Activated gamma-delta T cell treated with Interleukin-2 at 50 U/mL for 16 hours (primary cell): Measurements from ENCODE around the gene ANKRD11.
A peak's percentile ranks its signal among the peaks of the same experiment; 100 is the strongest.
"Not testable (repeated sequence)": the region's sequence is repeated elsewhere in the genome, so short reads cannot be mapped to it uniquely, and the experiment has no call there.

Source experiments
- DNase-seq: peaks from one replicate; pipeline ENCODE4 v3.0.0-alpha.2; 2020

The ANKRD11 gene

DNA sequence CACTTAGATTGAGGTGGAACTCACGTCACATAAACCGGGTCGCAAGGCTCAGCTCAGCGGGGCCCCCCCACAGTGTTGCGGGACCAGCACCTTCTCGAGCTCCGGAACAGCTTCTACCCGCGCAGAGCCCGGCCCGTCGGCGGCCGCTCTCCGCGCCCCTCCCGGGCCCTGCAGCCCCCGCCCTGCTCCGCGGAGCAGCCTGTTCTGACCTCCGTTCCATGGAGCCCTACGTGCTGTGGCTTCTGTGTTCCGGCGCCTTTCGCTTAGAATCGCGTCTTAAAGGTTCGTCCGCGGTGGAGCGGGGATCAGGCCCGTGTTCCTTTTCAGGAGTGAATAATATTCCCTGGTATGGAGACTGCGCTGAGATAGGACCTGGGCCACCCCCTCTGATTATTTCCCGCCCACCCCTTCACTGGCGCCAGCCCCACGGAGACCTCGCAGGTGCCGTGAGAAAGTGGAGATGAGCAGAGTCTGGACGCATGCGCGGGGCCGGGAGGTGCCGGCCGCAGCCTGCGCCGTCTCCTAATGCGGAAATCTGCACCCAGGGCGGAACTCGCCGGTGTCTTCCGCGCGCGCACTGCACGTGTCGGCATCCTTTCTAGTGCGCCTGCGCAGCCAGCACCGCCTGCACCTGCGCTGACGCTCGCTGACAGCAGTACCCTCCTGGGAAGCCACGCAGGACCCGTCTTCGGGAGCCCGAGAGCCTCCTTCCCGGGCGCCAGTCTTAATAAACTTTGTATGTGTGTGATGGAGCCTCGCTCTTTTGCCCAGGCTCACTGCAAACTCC, 242.0 kb downstream of the ANKRD11 start:
- DNase-seq, result no peak

GRCh38 chr16:89247734-89248075, 242.7 kb downstream of the ANKRD11 start:
- DNase-seq, result not testable (repeated sequence)

GRCh38 chr16:89246903-89247733, 243.2 kb downstream of the ANKRD11 start:
- peak; percentile 96 for DNase-seq

GRCh38 chr16:89246383-89246902, 243.9 kb downstream of the ANKRD11 start:
- DNase-seq, result no peak

- DNase-seq, result no peak
Measured at GRCh38 chr16:89244754-89245153, 245.6 kb downstream of the ANKRD11 start.

DNA sequence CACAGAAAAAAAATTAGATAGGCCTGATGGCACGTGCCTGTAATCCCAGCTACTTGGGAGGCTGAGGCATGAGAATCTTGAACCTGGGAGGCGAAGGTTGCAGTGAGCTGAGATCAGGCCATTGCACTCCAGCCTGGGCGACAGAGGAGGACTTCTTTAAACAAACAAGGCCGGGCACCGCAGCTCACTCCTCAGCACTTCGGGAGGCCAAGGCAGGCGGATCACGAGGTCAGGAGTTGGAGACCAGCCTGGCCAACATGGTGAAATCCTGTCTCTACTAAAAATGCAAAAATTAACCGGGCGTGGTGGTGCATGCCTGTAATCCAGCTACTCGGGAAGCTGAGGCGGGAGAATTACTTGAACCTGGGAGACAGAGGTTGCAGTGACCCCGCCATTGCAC, 246.1 kb downstream of the ANKRD11 start:
- not testable (repeated sequence) for DNase-seq

- DNase-seq, result no peak
Measured at GRCh38 chr16:89243664-89244063, 246.7 kb downstream of the ANKRD11 start.

DNA sequence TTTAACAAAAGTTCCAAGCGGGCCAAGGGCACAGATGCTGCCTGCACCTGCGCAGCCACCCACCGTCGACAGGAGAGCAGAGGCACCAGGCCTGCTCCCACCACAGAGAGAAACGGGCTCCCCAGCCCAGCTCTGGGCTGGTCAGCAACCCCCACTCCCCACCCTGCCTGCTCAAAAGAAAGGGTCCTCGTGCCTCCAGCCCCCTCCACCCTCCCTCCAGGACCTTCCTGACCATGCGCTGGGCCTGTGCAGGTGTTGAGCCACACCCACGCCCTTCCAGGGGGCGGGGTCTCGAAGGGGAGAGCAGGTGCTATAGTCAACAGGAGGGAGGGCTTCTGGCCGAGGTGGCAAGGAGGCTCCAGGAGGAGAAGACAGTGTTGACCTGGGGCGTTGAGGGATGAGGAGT, 247.6 kb downstream of the ANKRD11 start:
- no peak for DNase-seq

DNA sequence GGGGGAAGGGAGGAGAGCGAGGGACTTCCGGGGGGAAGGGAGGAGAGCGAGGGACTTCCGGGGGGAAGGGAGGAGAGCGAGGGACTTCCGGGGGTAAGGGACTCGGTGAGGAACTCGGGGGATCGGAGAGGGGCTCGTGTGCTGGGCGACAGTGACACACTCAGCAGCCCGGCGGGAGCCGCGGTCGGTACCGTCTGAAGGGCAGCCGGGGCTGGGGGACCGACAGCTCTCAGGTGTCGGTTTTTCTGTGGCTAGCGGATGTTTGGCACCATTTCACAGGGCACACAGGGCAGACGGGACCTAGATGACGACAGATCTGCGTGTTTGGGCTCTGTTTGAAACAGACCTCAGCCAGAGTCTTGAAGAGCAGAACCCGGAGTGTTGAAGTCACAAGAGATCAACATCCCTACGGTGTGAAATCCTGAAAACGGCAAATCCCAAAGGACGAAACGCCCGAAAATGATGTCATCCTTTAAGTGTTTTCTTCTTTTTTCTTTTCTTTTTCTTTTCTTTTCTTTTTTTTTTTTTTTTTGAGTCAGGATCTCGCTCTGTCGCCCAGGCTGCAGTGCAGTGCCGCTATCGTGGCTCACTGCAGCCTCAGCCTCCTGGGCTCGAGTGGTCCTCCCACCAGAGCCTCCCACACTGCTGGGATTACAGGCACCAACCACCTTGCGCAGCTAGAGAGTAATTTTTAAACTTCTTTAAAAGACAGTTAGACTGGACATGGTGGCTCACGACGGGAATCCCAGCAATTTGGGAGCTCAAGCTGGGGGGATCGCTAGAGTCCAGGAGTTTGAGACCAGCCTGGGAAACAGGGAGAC, 249.0 kb downstream of the ANKRD11 start:
- DNase-seq, result peak; percentile 76

DNA sequence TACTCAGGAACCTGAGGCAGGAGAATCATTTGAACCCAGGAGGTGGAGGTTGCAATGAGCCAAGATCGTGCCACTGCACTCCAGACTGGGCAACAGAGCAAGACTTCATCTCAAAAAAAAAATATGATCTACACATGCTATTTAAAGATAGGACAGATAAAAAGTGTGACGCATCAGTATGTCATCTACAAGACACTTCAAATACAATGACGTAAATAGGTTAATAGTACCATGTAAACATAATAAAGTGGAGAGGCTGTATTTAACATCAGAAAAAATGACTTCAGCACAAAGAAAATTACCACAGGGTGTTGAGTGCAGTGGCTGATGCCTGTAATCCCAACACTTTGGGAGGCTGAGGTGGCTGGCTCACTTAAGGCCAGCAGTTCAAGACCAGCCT, 252.6 kb downstream of the ANKRD11 start:
- no peak for DNase-seq

DNA sequence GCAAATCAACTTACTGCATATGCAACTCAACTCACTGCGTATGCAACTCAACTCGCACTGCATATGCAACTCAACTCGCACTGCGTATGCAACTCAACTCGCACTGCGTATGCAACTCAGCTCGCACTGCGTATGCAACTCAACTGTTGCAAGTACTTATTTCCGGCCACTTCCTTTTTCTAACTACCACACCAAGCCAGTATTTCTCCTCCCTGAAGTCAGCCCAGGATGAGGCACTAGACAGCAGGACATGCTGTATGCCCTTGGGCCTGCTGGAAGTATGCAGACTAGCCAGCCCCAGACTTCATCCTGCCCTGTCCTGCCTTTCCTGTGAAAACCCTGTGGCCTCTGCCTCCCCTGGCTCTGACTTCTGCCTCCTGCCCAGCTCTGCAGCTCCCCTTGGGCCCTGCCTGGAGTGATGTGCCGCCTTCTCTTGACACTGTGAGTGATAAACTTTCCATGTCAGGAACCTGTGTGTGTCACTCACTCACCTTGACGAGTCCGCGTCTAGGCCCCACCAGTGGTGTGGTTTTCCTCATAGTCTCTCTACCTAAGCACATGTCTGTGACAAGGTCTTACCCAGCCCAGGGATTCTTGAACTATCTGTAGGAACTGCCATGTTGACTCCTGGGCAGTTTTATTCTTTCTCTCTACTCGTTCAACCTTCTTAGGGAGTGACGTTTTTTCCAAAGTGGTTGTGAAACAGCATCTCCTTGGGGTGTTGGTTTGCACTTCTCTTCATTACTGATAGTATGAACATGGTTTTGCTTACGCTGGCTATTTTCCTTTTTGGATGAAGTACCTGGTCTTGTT, 256.5 kb downstream of the ANKRD11 start:
- no peak for DNase-seq

DNA sequence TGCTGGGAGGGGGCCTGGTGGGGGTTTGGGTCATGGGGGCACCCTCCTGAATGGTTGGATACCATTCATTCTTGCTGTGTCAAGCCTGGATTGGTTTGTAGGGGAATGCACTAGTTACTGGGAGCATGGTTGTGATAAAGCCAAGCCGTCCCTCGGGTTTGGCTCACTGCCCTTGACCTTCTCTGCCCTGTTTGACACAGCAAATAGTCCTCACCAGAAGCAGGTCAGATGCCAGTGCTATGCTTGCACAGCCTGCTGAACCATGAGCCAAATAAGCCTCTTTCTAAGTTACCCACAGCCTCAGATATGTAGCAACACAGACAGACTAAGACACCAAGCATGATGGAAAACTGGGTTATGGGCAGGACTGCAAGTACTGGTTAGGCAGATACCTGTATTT, 258.3 kb downstream of the ANKRD11 start:
- no peak for DNase-seq

GRCh38 chr16:89230255-89230654, 260.1 kb downstream of the ANKRD11 start:
- no peak for DNase-seq

DNA sequence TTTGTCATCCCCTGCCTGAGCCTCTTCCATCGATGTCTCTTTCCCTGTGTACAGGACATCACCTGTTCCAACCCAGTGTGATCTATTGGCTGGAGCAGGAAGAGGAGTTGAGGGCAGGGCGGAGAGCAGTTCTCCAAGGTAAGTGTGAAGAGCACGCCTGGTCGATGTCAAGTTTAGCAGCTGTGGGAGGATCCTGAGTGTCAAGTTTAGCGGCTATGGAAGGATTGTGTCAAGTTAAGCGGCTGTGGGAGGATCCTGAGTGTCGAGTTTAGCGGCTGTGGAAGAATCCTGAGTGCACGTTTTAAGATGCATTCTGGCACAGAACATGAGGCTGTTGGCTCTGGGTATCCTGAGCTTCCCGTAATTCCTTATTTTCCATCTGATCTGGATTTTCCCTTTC, 265.7 kb downstream of the ANKRD11 start:
- no peak for DNase-seq

DNA sequence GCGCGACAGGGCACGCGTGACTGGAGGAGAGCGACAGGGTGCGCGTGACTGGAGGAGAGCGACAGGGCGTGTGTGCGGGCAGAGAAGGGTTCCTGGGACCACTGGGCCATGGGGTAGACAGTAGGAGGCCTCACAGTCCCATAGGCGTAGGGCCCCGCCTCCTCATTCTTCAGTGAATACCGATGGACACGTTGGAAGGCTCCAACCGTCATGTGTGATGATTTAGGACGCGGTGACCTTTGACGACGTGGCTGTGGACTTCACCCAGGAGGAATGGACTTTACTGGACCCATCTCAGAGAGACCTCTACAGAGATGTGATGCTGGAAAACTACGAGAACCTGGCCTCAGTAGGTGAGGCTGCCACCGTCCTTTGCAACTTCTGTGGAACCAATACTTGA, 267.4 kb downstream of the ANKRD11 start:
- no peak for DNase-seq

DNA sequence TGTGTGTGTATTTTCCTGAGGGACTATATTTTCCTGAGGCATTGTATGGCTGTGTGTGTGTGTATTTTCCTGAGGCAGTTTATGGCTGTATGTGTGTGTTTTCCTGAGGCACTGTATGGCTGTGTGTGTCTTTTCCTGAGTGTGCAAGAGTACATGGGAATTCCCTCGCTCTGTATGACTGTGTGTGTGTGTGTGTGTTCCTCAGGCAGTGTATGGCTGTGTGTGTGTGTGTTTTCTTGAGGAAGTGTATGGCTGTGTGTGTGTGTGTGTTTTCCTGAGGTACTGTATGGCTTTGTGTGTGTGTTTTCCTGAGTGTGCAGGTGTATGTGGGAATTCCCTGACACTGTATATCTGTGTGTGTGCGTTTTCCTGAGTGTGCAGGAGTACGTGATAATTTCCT, 268.8 kb downstream of the ANKRD11 start:
- no peak for DNase-seq

DNA sequence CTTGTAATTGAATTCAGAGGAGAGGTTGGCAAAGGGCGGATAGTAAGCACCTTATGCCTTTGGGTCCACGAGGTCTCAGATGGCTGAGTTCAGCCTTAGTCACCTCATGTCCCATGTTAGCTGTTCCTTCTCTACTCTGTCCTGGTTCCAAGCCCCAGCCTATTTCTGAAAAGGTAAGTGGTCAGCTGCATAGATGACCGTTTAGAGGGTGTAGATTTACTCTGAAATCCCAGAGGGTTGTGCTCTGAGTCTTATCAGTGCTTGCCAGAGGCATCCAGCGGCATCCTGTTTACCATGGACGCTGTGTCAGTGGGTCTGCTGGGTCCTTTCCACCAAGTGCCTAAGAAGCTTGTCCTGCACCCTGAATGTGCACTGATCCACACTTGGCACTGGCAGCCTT, 271.0 kb downstream of the ANKRD11 start:
- DNase-seq, result no peak
